ENCODE results near the gene CNDP2.

CNDP2 gene

DNA sequence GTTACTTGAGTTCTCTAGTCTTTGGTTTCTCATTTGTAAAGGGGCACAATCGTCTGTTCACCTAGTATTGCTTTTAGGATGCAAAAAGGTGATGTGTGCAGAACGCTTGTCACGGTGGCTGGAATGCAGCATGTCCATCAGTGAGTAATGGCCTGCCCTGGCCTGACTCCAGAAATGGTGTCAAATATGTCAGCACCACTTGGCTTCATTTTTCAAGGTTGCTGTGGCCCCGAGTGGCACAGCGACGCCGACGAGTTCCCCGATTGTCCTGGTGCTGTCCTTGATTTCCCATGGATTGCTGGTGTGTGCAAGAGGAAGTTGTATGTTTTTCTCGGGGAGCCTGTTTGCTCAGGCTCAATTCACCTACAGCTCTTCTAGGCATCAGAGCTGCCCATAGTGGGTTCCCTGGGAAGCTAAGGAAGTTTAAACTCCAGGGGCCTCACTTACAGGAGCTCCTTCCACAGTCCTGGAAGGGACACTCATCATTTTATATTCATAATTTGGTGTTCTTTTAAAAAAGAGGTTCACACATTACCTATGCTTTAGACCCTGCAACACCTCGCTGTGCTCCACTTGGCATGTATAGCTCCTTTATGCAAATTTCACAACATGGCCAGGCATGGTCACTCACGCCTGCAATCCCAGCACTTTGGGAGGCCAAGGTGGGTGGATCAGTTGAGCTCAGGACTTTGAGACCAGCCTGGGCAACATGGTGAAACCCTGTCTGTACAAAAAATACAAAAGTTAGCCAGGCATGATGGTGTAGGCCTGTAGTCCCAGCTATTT lies 75.9 kb downstream of the CNDP2 start:
- DNase-seq (ENCODE audit: low read depth) = no peak

GRCh38 chr18:74573053-74573452 lies 76.9 kb downstream of the CNDP2 start:
- DNase-seq (ENCODE audit: low read depth) = no peak
